Putamen (tissue), 1 donor: ENCODE results near the gene MPZ.
"Not testable (repeated sequence)": the region's sequence is repeated elsewhere in the genome, so short reads cannot be mapped to it uniquely, and the experiment has no call there.

ENCODE experiments used
- DNase-seq: peaks from one replicate; pipeline ENCODE4 v3.0.0-alpha.2; 2016; ENCODE audit warnings: low spot score

The MPZ gene

DNA sequence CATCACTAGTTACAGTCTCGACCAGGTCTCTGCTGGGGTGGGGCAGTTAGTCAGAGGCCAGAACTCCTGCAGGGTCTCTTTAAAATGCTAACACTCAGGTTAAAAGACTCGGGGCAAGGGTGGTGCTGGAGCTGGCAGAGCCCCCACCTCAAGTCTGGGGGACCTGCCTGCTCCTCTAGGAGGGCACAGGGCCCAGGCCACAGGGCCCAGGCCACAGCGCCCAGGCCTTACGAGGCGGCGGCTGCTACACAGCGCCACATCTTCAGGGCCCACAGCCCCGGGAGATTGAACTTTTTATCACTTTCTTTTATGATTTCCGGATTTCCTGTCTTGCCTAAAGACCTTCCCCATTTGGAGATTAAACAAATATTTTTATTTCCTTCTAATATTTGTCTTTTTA, 10.4 kb downstream of the MPZ start:
- DNase-seq, result no peak

DNA sequence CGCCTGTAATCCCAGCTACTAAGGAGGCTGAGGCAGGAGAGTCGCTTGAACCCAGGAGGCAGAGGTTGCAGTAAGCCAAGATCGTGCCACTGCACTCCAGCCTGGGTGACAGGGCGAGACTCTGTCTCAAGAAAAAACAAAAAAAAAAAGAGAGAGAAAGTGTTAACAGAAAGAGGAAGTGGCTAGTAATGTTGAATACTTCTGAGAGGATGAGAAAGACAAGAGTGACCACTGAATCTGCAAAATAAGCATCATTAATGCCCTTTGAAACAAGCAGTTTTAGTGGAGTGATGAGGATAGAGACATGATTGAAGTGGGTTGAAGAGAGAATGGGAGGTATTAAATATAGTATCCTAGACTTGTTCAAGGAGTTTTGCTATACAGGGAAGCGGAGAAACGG, 11.7 kb downstream of the MPZ start:
- DNase-seq, result no peak

GRCh38 chr1:161297415-161297814, 12.4 kb downstream of the MPZ start:
- no peak for DNase-seq

DNA sequence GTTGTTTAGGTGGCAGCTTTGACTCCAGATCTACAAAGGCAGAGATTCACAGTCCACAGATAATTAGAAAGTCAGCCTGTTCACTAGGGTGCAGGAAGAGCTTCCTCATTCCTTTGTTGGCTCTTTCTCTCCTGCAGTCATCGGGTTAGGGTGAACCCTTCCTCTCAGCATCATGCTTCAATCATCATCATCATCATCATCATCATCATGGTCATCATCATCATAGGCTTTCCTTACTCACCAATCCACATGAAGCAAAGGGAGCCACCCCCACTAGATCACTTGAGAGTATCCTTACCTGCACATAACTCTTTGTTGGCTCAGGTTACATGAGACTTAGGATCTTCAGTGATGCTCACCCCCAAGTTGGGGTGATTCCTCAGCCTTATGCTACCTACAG, 19.0 kb downstream of the MPZ start:
- DNase-seq, result no peak

DNA sequence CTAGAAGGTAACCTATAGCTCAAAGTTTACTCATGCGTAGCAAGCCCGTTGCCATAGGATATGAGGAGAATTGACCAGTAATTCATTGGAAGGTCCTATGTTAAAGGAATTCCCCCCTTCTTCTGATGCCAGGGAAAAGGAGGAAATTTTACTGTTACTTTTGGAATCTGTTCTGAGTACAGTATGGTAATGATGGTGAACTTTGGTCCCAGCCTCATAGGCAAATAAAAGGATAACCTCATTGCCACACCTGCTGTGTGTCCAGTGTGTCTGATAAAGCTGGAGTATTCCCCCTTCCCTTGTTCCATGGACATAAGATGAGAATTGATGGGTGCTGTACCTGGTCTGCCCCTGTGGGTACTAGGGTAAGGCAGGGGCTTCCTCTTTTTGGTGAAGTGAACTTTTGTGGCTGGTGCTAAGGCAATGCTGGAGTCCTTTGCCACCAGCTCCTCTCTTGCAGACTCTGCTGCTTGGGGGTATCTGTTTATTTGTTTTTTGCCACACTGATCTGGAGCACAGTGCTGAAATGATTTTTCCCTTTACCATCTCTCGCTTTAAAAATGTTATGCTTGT, 22.2 kb downstream of the MPZ start:
- no peak for DNase-seq

DNA sequence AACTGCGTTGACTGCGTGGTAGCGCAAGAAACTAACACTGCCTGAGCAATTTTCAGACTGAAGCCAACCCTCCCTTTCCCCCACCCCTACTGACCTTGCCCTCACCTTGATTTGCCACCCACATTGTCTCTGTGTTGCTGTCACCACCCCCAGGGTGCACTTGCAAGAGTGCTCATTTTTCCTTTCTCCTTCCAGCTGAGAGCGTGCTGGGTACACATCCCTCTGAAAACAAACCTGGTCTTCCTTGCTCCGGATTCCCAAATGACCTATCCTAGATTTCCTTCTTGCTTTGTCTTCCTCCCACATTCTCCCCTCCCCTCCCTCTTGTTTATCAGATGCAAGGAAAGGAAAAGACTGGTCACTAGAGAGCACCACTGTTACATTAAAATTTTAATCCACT, 24.2 kb downstream of the MPZ start:
- peak; percentile 46 for DNase-seq

- DNase-seq, result no peak
Observed at GRCh38 chr1:161285113-161285512, 24.7 kb downstream of the MPZ start.

GRCh38 chr1:161282991-161283390, 26.8 kb downstream of the MPZ start:
- DNase-seq, result no peak

DNA sequence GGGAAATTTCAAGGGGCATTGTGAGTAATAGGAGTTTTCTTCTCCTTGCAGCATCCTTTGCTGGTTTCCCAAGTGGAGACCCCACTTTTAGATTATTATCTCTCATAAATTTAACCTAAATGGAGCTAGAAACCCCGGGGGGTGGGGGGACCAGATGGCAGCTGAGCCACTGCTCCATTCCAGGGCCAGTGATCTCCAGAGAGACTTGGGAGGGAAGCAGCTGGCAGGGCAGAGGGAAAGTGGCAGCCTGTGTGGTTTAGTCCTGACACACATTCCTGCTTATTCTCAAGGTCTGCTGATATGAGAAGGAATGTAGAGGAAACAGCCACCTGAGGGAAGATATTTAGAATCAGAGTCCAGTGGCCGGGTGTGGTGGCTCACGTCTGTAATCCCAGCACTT, 34.9 kb downstream of the MPZ start:
- DNase-seq, result no peak

DNA sequence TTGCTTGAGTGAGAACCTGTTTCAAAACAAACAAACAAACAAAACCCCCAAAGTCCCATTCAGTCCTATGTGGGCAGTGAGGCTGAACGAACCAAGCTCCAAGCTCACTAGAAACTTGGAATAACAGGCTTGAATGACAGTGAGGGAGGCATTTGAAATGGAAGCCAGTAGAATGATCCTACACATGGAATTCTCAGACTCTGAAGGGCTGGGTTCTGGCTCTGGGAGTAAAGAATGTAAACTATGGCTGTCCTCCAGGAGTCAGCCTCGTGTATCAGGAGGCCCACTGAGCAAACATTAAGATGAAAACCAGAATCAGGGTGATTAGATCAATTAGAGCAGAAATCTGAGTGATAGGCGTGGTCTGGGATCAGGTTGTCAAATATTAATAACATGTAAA, 36.4 kb downstream of the MPZ start:
- no peak for DNase-seq

DNA sequence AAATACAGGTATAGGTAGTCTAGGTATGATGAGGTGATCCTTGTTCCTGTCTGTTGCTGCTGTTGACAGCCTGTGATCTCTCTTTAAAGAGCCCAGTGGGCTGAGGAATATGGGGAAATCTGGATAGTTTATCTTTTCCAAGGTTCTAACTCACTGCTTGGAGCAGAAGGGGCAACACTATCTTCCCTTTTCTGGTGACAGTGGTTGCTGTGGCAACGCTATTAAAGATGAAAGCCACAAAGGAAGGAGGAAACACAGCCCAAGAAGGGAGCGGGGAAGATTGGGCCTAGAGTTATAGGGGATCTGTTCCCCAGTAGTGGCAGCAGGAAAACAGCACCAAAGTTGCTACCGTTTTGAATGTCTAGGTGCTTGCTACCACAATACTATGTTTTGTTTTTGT, 42.4 kb downstream of the MPZ start:
- DNase-seq, result no peak

GRCh38 chr1:161266836-161267235, 42.9 kb downstream of the MPZ start:
- no peak for DNase-seq

DNA sequence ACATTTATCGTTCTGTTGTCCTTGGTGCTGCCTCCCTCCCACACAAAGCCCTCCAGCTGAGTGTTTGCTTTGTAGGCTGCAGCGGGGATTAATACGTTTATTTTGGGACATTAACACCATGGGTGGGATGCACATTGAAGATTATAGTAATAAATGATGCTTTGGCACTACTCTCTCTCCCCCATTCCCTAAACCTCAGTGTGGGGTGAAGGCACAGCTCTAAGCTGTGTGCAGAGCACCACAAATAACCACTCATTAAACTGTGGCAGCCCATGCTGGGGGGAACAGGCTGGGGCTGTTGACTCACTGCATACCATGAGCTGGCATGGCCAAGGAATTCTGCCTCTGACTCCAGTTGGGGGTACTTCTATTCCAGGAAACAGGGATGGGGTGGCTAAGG, 43.6 kb downstream of the MPZ start:
- no peak for DNase-seq

- DNase-seq, result no peak
Observed at GRCh38 chr1:161265305-161265704, 44.5 kb downstream of the MPZ start.

GRCh38 chr1:161261261-161262235, 48.2 kb downstream of the MPZ start:
- DNase-seq, result peak; percentile 59

DNA sequence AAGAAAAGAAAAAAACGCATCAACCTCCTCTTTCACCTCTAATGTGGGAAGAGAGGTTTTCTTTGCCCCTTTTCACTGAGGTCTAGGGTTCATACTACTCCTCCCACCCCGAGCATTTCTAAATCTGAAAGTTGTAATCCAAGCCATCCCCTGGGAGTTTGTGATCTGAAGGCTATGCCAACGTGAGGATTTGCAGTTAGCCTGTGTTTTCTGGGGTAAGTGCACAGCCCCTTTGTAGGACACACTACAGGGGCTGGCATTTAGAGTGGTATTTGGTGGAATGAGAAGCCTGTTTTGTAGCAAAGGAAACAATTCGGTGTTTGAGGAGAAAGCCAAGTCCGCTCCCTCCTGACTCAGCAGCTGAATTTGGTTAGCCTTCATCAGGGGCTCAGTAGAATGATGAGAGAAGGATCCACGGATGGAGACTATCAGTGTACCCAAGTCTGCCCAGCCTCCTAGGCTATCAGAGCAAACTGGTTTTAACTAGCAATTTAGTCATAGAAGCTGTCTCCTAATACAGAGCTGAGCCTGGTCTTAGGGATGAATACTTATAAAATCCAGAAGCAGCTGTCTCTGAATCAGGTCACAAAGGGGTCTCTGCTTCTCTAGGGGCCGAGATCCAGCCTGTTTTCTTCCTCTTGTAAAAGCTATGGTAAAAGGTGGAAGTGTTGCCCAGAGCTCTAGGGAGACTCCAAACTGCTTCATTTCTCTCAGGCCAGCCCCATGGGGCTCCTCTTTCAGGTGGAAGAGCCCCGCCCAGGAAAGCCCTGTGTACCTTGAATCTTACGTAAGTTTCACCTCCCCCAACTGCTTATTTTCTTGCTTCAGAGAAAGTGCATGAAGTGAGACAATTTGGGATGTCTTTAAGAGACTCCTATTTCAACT, 49.1 kb downstream of the MPZ start:
- DNase-seq, result no peak

- DNase-seq, result no peak
Observed at GRCh38 chr1:161259765-161260164, 50.0 kb downstream of the MPZ start.

- no peak for DNase-seq
Observed at GRCh38 chr1:161259345-161259702, 50.4 kb downstream of the MPZ start.

- peak; percentile 85 for DNase-seq
Observed at GRCh38 chr1:161258439-161259344, 51.1 kb downstream of the MPZ start, which contains the start of gene PCP4L1. TSS of gene PCP4L1 (plus strand) at chr1:161258745. CDS start at chr1:161258975, 230 bp downstream.

DNA sequence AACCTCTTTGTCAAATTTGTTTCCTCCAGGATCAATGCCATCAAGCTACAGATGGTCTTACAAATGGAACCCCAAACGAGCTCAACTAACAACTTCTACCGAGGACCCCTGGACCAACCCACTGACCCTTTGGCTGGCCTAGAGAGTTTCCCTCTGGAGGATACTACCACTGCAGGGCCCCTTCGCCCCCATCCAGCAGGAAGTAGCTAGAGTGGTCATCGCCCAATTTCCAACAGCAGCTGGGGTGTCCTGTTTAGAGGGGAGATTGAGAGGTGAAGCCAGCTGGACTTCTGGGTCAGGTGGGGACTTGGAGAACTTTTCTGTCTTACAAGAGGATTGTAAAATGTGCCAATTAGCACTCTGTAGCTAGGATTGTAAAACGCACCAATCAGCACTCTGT, 52.7 kb downstream of the MPZ start:
- DNase-seq, result not testable (repeated sequence)

DNA sequence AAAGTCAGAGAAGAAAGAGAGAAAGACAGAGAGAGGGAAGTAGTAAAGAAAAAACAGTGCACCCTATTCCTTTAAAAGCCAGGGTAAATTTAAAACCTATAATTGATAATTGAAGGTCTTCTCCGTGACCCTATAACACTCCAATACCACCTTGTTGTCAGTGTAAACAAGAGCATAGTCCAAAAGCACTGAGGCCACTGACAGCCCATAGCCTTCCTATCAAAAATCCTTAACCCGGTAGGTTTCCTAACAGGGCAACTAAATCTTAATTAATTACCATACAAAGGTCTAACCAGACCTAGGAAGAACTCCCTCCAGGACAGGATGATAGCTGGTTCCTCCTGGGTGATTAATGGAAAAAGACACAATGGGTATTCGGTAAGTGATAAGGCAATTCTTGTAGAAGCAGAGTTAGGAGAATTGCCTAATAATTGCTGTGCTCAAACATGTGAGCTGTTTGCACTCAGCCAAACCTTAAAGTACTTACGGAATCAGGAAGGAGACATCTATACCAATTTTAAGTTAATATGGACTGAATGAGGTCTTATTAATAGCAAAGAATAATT, 53.7 kb downstream of the MPZ start:
- not testable (repeated sequence) for DNase-seq
